Neural cell (in vitro differentiated cells): ENCODE data around the gene KCNAB1. TPM values are rescaled to one million over a fixed set of nuclear protein-coding genes. Genes with fewer than 3 reads are reported as not detected.

Experiments
- H2AFZ ChIP-seq: fragments of 200-600, 300-800 bp; sonication (generic), shearing (Covaris generic); 2 replicates; pipeline ENCODE4 v1.6.0; 2014; ENCODE audit warnings: low read depth, mild to moderate bottlenecking, antibody characterized with exemption, low read length, moderate library complexity
- H3F3A ChIP-seq: fragments of 200-600 bp; shearing (Covaris generic); 2 replicates; pipeline ENCODE4 v1.6.1; 2016; ENCODE audit warnings: mild to moderate bottlenecking, moderate library complexity, mixed read lengths, antibody characterized with exemption, low read length; ENCODE audit not compliant: insufficient read depth, poor library complexity, severe bottlenecking
- H3K27ac ChIP-seq: fragments of 200-600, 300-800 bp; sonication (generic), shearing (Covaris generic); 2 replicates; pipeline ENCODE4 v1.5.1; 2014; ENCODE audit warnings: mild to moderate bottlenecking, low read length, moderate library complexity
- H3K27me3 ChIP-seq: fragments of 300-800, 200-600 bp; sonication (generic), shearing (Covaris generic); 2 replicates; pipeline ENCODE4 v1.6.0; 2014; ENCODE audit warnings: mild to moderate bottlenecking, low read depth, low read length, moderate library complexity; ENCODE audit not compliant: insufficient read depth
- H3K36me3 ChIP-seq: fragments of 300-800, 200-600 bp; sonication (generic), shearing (Covaris generic); 2 replicates; pipeline ENCODE4 v1.5.1; 2014; ENCODE audit warnings: mild to moderate bottlenecking, antibody characterized with exemption, low read length, moderate library complexity; ENCODE audit not compliant: insufficient read depth
- H3K4me2 ChIP-seq: fragments of 300-800, 200-600 bp; sonication (generic), shearing (Covaris generic); 2 replicates; pipeline ENCODE4 v1.6.0; 2014; ENCODE audit warnings: mild to moderate bottlenecking, low read length
- H3K4me3 ChIP-seq: fragments of 300-800, 200-600 bp; sonication (generic), shearing (Covaris generic); 2 replicates; pipeline ENCODE4 v1.5.1; 2014; ENCODE audit warnings: mild to moderate bottlenecking, low read length, moderate library complexity
- H3K79me2 ChIP-seq: fragments of 200-600 bp; shearing (Covaris generic); replicated peaks from 2 replicates; pipeline ENCODE4 v1.6.0; 2014; ENCODE audit warnings: mild to moderate bottlenecking, low read length, moderate library complexity; ENCODE audit not compliant: insufficient read depth
- H3K9ac ChIP-seq: fragments of 300-800, 200-600 bp; sonication (generic), shearing (Covaris generic); 2 replicates; pipeline ENCODE4 v1.6.1; 2016; ENCODE audit warnings: mild to moderate bottlenecking, low read length, mixed read lengths
- H3K9me2 ChIP-seq: fragments of 200-600 bp; shearing (Covaris generic); 2 replicates; pipeline ENCODE4 v1.6.1; 2016; ENCODE audit warnings: mild to moderate bottlenecking, low read length, mixed read lengths; ENCODE audit not compliant: insufficient read depth
- H3K9me3 ChIP-seq: fragments of 200-600, 300-800 bp; sonication (generic), shearing (Covaris generic); 2 replicates; pipeline ENCODE4 v1.6.1; 2016; ENCODE audit warnings: mild to moderate bottlenecking, mixed run types, low read length, moderate library complexity, mixed read lengths
- H4K20me1 ChIP-seq: fragments of 200-600 bp; shearing (Covaris generic); 2 replicates; pipeline ENCODE4 v1.6.1; 2016; ENCODE audit warnings: mild to moderate bottlenecking, mixed run types; ENCODE audit not compliant: insufficient read depth
- EP300 ChIP-seq: fragments of 450-650 bp; conservative IDR thresholded peaks from 2 replicates; pipeline ENCODE4 v1.6.1; 2014; ENCODE audit warnings: antibody characterized with exemption, mild to moderate bottlenecking, moderate library complexity; ENCODE audit not compliant: poor library complexity, severe bottlenecking
- EZH2 ChIP-seq: fragments of 200-600, 300-800 bp; shearing (Covaris generic), sonication (generic); IDR thresholded peaks from 2 replicates; pipeline ENCODE4 v1.6.1; 2014; ENCODE audit warnings: antibody characterized with exemption, low read length, borderline replicate concordance, mild to moderate bottlenecking; ENCODE audit not compliant: insufficient read depth, poor library complexity, severe bottlenecking
- MXI1 ChIP-seq: fragments of 450-650 bp; conservative IDR thresholded peaks from 2 replicates; pipeline ENCODE4 v1.6.1; 2014; ENCODE audit warnings: antibody characterized with exemption, mild to moderate bottlenecking; ENCODE audit not compliant: poor library complexity, severe bottlenecking
- POLR2AphosphoS5 ChIP-seq: IDR thresholded peaks from 2 replicates; pipeline ENCODE4 v1.6.1; 2012
- RAD21 ChIP-seq: fragments of 450-650 bp; conservative IDR thresholded peaks from 2 replicates; pipeline ENCODE4 v1.6.1; 2014; ENCODE audit warnings: antibody characterized with exemption, mild to moderate bottlenecking, moderate library complexity
- REST ChIP-seq: IDR thresholded peaks from 2 replicates; pipeline ENCODE4 v1.6.1; 2012; ENCODE audit warnings: borderline replicate concordance
- SMC3 ChIP-seq: fragments of 450-650 bp; conservative IDR thresholded peaks from 2 replicates; pipeline ENCODE4 v1.6.1; 2014; ENCODE audit warnings: antibody characterized with exemption, mild to moderate bottlenecking, moderate library complexity; ENCODE audit not compliant: poor library complexity
- TAF1 ChIP-seq: IDR thresholded peaks from 2 replicates; pipeline ENCODE4 v1.6.1; 2012; ENCODE audit warnings: low read depth
- polyA plus RNA-seq: library from polyadenylated mRNA; depleted of rRNA; stranded (reverse); fragments of >200 nt; gene quantifications from 2 replicates; pipeline ENCODE4 v1.2.3, GENCODE V29; 2014
- TF ChIP-seq, protein P1 (sequence below): fragments of 450-650 bp; IDR thresholded peaks from 2 replicates; pipeline ENCODE4 v1.5.1; 2014; ENCODE audit warnings: antibody characterized with exemption, mild to moderate bottlenecking, moderate library complexity; ENCODE audit not compliant: poor library complexity, severe bottlenecking

KCNAB1 gene
- polyA plus RNA-seq, 1 donor from 2014 or later, result 14.9 TPM

DNA sequence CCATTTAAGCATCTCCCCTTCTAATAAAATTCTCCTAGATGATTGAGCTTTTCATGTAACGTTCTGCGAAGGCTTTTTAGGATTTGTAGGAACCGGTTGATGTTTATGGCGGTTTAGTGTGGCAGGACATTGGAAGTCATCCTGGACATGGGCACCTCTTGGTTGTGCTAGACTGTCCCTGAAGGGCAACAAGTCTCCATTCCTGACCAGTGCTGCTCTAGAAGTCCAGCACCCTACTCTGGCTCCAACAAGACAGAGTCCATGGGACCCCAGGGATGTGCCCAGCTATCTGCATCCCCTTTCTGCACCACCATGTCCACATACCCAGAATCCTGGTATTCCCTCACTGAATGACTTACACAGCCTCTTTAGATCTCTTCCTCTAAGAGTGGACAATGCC lies 46.4 kb downstream of the KCNAB1 start:
- TF ChIP-seq TAF1 (no peak), EZH2 (no peak), RAD21 (no peak), REST (no peak), POLR2AphosphoS5 (no peak), SMC3 (no peak), MXI1 (no peak), EP300 (no peak)
- TF ChIP-seq, protein P1, sequence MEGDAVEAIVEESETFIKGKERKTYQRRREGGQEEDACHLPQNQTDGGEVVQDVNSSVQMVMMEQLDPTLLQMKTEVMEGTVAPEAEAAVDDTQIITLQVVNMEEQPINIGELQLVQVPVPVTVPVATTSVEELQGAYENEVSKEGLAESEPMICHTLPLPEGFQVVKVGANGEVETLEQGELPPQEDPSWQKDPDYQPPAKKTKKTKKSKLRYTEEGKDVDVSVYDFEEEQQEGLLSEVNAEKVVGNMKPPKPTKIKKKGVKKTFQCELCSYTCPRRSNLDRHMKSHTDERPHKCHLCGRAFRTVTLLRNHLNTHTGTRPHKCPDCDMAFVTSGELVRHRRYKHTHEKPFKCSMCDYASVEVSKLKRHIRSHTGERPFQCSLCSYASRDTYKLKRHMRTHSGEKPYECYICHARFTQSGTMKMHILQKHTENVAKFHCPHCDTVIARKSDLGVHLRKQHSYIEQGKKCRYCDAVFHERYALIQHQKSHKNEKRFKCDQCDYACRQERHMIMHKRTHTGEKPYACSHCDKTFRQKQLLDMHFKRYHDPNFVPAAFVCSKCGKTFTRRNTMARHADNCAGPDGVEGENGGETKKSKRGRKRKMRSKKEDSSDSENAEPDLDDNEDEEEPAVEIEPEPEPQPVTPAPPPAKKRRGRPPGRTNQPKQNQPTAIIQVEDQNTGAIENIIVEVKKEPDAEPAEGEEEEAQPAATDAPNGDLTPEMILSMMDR, result no peak
- Histone ChIP-seq H3K9me3 (no peaks in the 10 kb centered on the region), H3K79me2 (no peaks in the 10 kb centered on the region), H4K20me1 (no peaks in the 10 kb centered on the region), H3K9me2 (no peaks in the 10 kb centered on the region), H3K4me3 (no peak overlapping the region), H3K9ac (no peak overlapping the region), H3K27me3 (no peaks in the 10 kb centered on the region), H3K27ac (no peak overlapping the region), H3K4me2 (no peak overlapping the region), H3F3A (no peaks in the 10 kb centered on the region), H2AFZ (no peak overlapping the region), H3K36me3 (no peaks in the 10 kb centered on the region)

GRCh38 chr3:156170571-156170970 lies 50.2 kb downstream of the KCNAB1 start:
- H3K27me3 ChIP-seq, result no peaks in the 10 kb centered on the region
- H2AFZ ChIP-seq, result no peak overlapping the region
- TF ChIP-seq EZH2 (no peak), REST (no peak), RAD21 (no peak), POLR2AphosphoS5 (no peak), EP300 (no peak), MXI1 (no peak), SMC3 (no peak), TAF1 (no peak)
- TF ChIP-seq, protein P1, result no peak
- no peaks in the 10 kb centered on the region for H3K79me2 ChIP-seq
- no peaks in the 10 kb centered on the region for H3K9me2 ChIP-seq
- H3K4me3 ChIP-seq, result no peak overlapping the region
- no peaks in the 10 kb centered on the region for H3K9me3 ChIP-seq
- no peak overlapping the region for H3K4me2 ChIP-seq
- no peak overlapping the region for H3K27ac ChIP-seq
- H3K36me3 ChIP-seq, result no peaks in the 10 kb centered on the region
- H3K9ac ChIP-seq, result no peak overlapping the region
- H4K20me1 ChIP-seq, result no peaks in the 10 kb centered on the region
- H3F3A ChIP-seq, result no peaks in the 10 kb centered on the region
